GM12864 (cell line): ENCODE results near the gene GPR135.

Experiments used
- DNase-seq: peaks from one replicate; pipeline ENCODE4 v3.0.0-alpha.2; 2011; ENCODE audit warnings: low read depth
- H3K4me3 ChIP-seq: 2 replicates; pipeline ENCODE4 v1.5.1; 2011; ENCODE audit warnings: mild to moderate bottlenecking, low read depth, low read length, control low read depth
- CTCF ChIP-seq: IDR thresholded peaks from 2 replicates; pipeline ENCODE4 v1.5.1; 2011; ENCODE audit warnings: low read depth, mild to moderate bottlenecking, moderate library complexity, low read length, control low read depth, inconsistent platforms; ENCODE audit errors: missing control alignments

GPR135 gene

DNA sequence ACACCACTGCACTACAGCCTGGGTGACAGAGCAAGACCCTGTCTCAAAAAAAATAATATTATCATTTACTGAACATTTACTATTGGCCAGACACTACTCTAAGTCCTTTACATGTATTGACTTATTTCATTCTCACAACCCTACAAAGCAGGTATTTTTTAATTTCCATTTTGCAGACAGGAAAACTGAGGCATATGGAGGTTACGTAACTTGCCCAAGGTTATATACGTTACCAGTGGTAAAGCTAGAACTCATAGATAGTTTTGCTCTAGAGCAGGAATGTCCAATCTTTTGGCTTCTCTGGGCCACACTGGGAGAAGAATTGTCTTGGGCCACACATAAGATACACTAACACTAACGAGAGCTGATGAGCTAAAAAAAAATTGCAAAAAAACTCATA is 13.4 kb upstream of the GPR135 start:
- no peak for TF ChIP-seq CTCF
- H3K4me3 ChIP-seq, result no peak overlapping the region
- no peak for DNase-seq

DNA sequence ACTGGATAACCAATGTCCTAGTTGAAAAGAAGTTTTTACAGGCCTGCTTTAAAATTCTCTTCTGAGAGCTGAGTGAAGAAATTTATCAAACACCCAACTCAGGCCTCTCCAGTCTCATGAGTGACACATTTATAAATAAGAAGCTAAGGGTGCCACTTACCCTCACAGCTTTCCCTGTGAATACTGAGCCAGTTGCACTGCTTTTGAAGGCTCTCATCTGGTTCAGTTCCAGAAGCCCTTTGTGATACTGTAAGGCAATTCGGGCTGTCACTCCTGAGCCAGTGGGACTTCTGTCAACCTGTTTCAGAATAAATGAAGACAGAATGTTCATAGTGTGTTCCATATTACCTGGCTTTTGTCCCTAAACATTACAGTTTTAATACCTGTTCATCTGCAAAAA is 10.5 kb upstream of the GPR135 start:
- H3K4me3 ChIP-seq, result no peak overlapping the region
- TF ChIP-seq CTCF, result no peak
- DNase-seq, result no peak

DNA sequence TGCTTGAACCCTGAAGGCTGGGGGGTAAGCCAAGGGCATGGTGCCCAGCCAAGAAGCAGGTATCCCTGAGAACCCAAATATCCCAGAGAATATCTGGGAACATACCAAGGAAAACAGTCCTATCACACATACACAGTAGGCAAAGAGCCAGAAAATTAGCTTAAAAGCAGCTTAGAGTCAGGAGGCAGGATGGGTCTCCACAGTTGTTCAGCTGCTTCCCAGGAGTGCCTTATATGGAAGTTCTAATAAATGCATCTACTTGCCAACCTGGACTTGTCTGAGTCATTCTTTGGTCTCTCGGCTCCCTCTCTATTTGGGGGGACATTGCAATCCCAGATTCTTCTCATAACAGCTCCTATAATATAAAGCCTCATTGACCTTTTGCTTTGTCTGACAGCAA is 9.0 kb upstream of the GPR135 start:
- no peak for DNase-seq
- no peak for TF ChIP-seq CTCF
- no peak overlapping the region for H3K4me3 ChIP-seq

- TF ChIP-seq CTCF, result no peak
- no peak for DNase-seq
- H3K4me3 ChIP-seq, result peak overlapping the region; percentile 76
Observed at GRCh38 chr14:59464486-59465315, 479 bp downstream of the GPR135 start.

DNA sequence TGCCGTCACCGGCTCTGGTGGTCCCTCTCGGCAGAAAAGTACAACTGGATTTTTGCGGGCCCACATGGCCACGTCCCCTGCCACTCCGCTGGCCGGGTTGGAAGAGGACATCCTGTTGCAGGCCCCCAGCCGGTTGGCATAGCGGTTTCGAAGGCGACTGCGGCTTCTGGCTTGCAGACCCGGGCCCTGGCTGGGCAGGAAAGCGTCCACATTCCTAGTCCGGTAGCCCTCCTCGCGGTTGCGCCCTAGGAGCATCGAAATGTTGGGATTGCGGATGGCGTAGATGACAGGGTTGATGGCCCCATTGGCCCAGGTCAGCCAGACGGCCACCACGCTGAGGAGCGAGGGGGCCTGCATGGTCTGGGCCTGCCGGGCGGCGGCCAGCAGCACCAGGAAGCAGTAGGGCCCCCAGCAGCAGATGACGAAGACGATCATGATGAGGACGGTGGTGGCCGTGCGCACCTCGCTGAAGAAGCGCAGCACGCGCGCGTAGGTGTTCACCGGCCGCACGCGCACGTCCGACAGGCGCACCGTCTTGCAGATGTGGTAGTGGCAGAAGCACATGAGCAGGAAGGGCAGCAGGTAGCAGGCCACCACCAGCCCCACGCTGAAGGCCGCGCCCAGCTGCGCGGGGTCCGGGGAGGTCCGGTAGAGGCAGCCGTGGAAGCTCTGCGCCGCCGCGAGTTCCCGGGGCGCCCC is 1.2 kb downstream of the GPR135 start:
- H3K4me3 ChIP-seq, result peak overlapping the region; percentile 76
- TF ChIP-seq CTCF, result no peak
- no peak for DNase-seq

GRCh38 chr14:59461891-59462290 is 3.3 kb downstream of the GPR135 start:
- H3K4me3 ChIP-seq, result no peak overlapping the region
- no peak for DNase-seq
- no peak for TF ChIP-seq CTCF

DNA sequence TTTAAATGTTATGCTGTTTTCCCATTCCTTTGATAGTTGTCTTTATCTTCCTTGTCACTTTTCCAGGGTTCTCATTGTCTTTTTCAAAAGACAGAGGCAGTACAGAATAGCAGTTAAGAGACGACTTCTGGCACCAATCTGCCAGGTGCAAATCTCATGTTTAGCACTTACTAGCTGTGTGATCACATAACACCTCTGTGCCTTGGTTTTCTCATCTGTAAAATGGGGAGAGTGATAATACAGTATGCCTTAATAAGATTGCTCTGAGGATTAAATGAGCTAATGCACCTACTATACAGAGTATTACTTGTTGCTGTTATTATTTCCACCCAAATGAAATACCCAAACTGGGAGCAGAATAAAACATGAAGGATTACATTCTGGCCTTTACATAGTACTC is 4.8 kb downstream of the GPR135 start:
- no peak for DNase-seq
- H3K4me3 ChIP-seq, result no peak overlapping the region
- TF ChIP-seq CTCF, result no peak
